MCF 10A (cell line): ENCODE results near the gene GRK3. TPM values are rescaled to one million over a fixed set of nuclear protein-coding genes. Genes with fewer than 3 reads are reported as not detected.
A peak's percentile ranks its signal among the peaks of the same experiment; 100 is the strongest.

Experiments used
- BruUV-seq: library from RNA; stranded (reverse); fragments of 400-500 nt; replicated peaks from 2 replicates; lab custom pipeline; 2021; lab: Mats Ljungman, UMichigan
- CTCF ChIA-PET: fragments of 300-600 bp; sonication (Branson Sonifier 250); formaldehyde crosslinking; extraction: SDS; loops from one replicate; lab custom pipeline; 2021; ENCODE audit warnings: antibody characterized with exemption, inconsistent platforms; lab: Yijun Ruan, JAX
- POLR2A ChIA-PET: fragments of 300-600, 350-650 bp; sonication (Branson Sonifier 250); formaldehyde crosslinking; extraction: SDS; loops from one replicate; lab custom pipeline; 2020; ENCODE audit warnings: antibody characterized with exemption, inconsistent platforms; lab: Yijun Ruan, JAX
- DNase-seq: peaks from one replicate; pipeline ENCODE4 v3.0.0-alpha.2; 2018; ENCODE audit not compliant: unreplicated experiment
- H3K27ac Mint-ChIP-seq: one replicate; pipeline ENCODE4 v1.8.0; 2022; ENCODE audit warnings: mild to moderate bottlenecking, low read depth, mixed read lengths; ENCODE audit not compliant: unreplicated experiment
- H3K27me3 Mint-ChIP-seq: one replicate; pipeline ENCODE4 v1.8.0; 2022; ENCODE audit warnings: mixed read lengths; ENCODE audit not compliant: insufficient read depth, unreplicated experiment
- H3K36me3 Mint-ChIP-seq: one replicate; pipeline ENCODE4 v1.8.0; 2022; ENCODE audit warnings: mild to moderate bottlenecking, moderate library complexity, mixed read lengths; ENCODE audit not compliant: insufficient read depth, unreplicated experiment
- H3K4me1 Mint-ChIP-seq: one replicate; pipeline ENCODE4 v1.8.0; 2022; ENCODE audit warnings: mixed read lengths; ENCODE audit not compliant: insufficient read depth, unreplicated experiment
- H3K4me3 Mint-ChIP-seq: one replicate; pipeline ENCODE4 v1.8.0; 2022; ENCODE audit warnings: mild to moderate bottlenecking, moderate library complexity, mixed read lengths; ENCODE audit not compliant: unreplicated experiment
- H3K9me3 Mint-ChIP-seq: one replicate; pipeline ENCODE4 v1.8.0; 2022; ENCODE audit warnings: mixed read lengths; ENCODE audit not compliant: unreplicated experiment
- CTCF ChIP-seq: fragments of 200-600 bp; IDR thresholded peaks from one replicate; pipeline ENCODE4 v1.8.0; 2022; ENCODE audit warnings: antibody characterized with exemption, mild to moderate bottlenecking; ENCODE audit not compliant: unreplicated experiment
- intact Hi-C: fragments of 100-400 bp; cut with micrococcal nuclease; formaldehyde crosslinking; loops from 2 replicates; pipeline ENCODE4 v1.14.1; 2022
- total RNA-seq: library from RNA; stranded (reverse); gene quantifications from 2 replicates; pipeline ENCODE4 v1.2.3, GENCODE V29; 2022

GRK3 gene
- total RNA-seq, 1 experiment from 2014 or later = 7.9 TPM

GRCh38 chr22:25757686-25758085, 193.2 kb downstream of the GRK3 start:
- peak; percentile 53 for DNase-seq
- H3K4me3 Mint-ChIP-seq = no peak overlapping the region
- H3K36me3 Mint-ChIP-seq = no peaks in the 10 kb centered on the region
- no peaks in the 10 kb centered on the region for H3K27me3 Mint-ChIP-seq
- BruUV-seq = no TSS peak
- intact Hi-C loops = no loop called here
- ChIA-PET POLR2A (interaction anchor here (0.6 to 2.6 kb wide), 3 partner anchors 10 to 875 kb away, joined by 3 to 19 read pairs (median 3); no protein-coding TSS in a partner anchor), CTCF (interaction anchor here (0.6 to 1.6 kb wide), 4 partner anchors 14 to 1000 kb away, joined by 3 to 5 read pairs (median 3); no protein-coding TSS in a partner anchor)
- no peak overlapping the region for H3K27ac Mint-ChIP-seq
- no peaks in the 10 kb centered on the region for H3K9me3 Mint-ChIP-seq
- H3K4me1 Mint-ChIP-seq = peaks cover 27% of the 10 kb centered on the region
- no peak for TF ChIP-seq CTCF

GRCh38 chr22:25758316-25758715, 193.8 kb downstream of the GRK3 start:
- H3K4me1 Mint-ChIP-seq = peaks cover 27% of the 10 kb centered on the region
- peak overlapping the region; percentile 51 for H3K4me3 Mint-ChIP-seq
- POLR2A ChIA-PET = interaction anchor here (0.7 to 2.6 kb wide), 4 partner anchors 10 to 681 kb away, joined by 3 to 19 read pairs (median 4); no protein-coding TSS in a partner anchor
- BruUV-seq = no TSS peak
- CTCF ChIA-PET = interaction anchor here (0.6 to 1.6 kb wide), 4 partner anchors 15 to 295 kb away, joined by 3 to 5 read pairs (median 4); no protein-coding TSS in a partner anchor
- TF ChIP-seq CTCF = no peak
- H3K36me3 Mint-ChIP-seq = no peaks in the 10 kb centered on the region
- H3K27me3 Mint-ChIP-seq = no peaks in the 10 kb centered on the region
- peak; percentile 71 for DNase-seq
- peak overlapping the region; percentile 75 for H3K27ac Mint-ChIP-seq
- intact Hi-C loops = no loop called here
- H3K9me3 Mint-ChIP-seq = no peaks in the 10 kb centered on the region

GRCh38 chr22:25759825-25760231, 195.4 kb downstream of the GRK3 start:
- intact Hi-C loops = loop anchor here (2.0 kb wide), 1 partner anchor 13 kb away; no protein-coding TSS in a partner anchor
- peak overlapping the region; percentile 75 for H3K27ac Mint-ChIP-seq
- no peaks in the 10 kb centered on the region for H3K9me3 Mint-ChIP-seq
- CTCF ChIA-PET = interaction anchor here (1.0 to 1.4 kb wide), 4 partner anchors 13 to 312 kb away, joined by 3 to 6 read pairs (median 3); no protein-coding TSS in a partner anchor
- no peak for TF ChIP-seq CTCF
- POLR2A ChIA-PET = interaction anchor here (0.8 to 0.9 kb wide), 2 partner anchors 12 kb away, joined by 3 read pairs; no protein-coding TSS in a partner anchor
- peaks cover 27% of the 10 kb centered on the region for H3K4me1 Mint-ChIP-seq
- H3K27me3 Mint-ChIP-seq = no peaks in the 10 kb centered on the region
- H3K4me3 Mint-ChIP-seq = no peak overlapping the region
- DNase-seq = peak; percentile 87
- no peaks in the 10 kb centered on the region for H3K36me3 Mint-ChIP-seq
- no TSS peak for BruUV-seq

- BruUV-seq = no TSS peak
- POLR2A ChIA-PET = interaction anchor here (0.8 to 0.9 kb wide), 2 partner anchors 11 to 13 kb away, joined by 3 read pairs; no protein-coding TSS in a partner anchor
Observed at GRCh38 chr22:25760294-25760693, 195.8 kb downstream of the GRK3 start.

More at GRCh38 chr22:25760294-25760693, 195.8 kb downstream of the GRK3 start:
- CTCF ChIA-PET = interaction anchor here (0.9 to 1.4 kb wide), 5 partner anchors 13 to 524 kb away, joined by 3 to 6 read pairs (median 3); no protein-coding TSS in a partner anchor
- H3K27ac Mint-ChIP-seq = peak overlapping the region; percentile 75
- DNase-seq = no peak
- peaks cover 27% of the 10 kb centered on the region for H3K4me1 Mint-ChIP-seq
- no peak overlapping the region for H3K4me3 Mint-ChIP-seq
- no peak for TF ChIP-seq CTCF
- H3K9me3 Mint-ChIP-seq = no peaks in the 10 kb centered on the region
- intact Hi-C loops = loop anchor here (2.0 kb wide), 1 partner anchor 13 kb away; no protein-coding TSS in a partner anchor
- H3K36me3 Mint-ChIP-seq = no peaks in the 10 kb centered on the region
- no peaks in the 10 kb centered on the region for H3K27me3 Mint-ChIP-seq
